Stimulated activated CD4-positive, alpha-beta T cell treated with anti-CD3 and anti-CD28 coated beads, Interleukin-1b, Interleukin-23, amount 100 ng/mL, for 24 hours (primary cell): ENCODE measurements around the gene CMTR1.

Source experiments
- DNase-seq, 4 experiments: peaks; one replicate each; pipeline ENCODE4 v3.0.0-alpha.2; 2020; ENCODE audit warnings: low read depth in 4 of 4, low spot score in 1 of 4

CMTR1 gene

GRCh38 chr6:37511201-37511600 is 78.2 kb downstream of the CMTR1 start:
- no peak for DNase-seq

- DNase-seq, result no peak
These were observed 78.9 kb downstream of the CMTR1 start for GRCh38 chr6:37511910-37512399.

- DNase-seq, result no peak
These were observed 79.5 kb downstream of the CMTR1 start for GRCh38 chr6:37512400-37513011.

GRCh38 chr6:37513155-37513554 is 80.1 kb downstream of the CMTR1 start:
- no peak for DNase-seq

GRCh38 chr6:37513576-37513975 is 80.6 kb downstream of the CMTR1 start:
- no peak for DNase-seq

GRCh38 chr6:37514321-37514771 is 81.3 kb downstream of the CMTR1 start:
- DNase-seq, result peak in 3 of 4 experiments; percentile 28 to 37 (median 34)

- no peak for DNase-seq
These were observed 81.8 kb downstream of the CMTR1 start for GRCh38 chr6:37514837-37515236.

- no peak for DNase-seq
These were observed 82.7 kb downstream of the CMTR1 start for GRCh38 chr6:37515712-37516075.

GRCh38 chr6:37516076-37516919 is 83.3 kb downstream of the CMTR1 start:
- DNase-seq, result peak; percentile 49 to 83 (median 76)

GRCh38 chr6:37516920-37517405 is 83.9 kb downstream of the CMTR1 start:
- no peak for DNase-seq

- DNase-seq, result peak; percentile 40 to 65 (median 49)
These were observed 84.4 kb downstream of the CMTR1 start for GRCh38 chr6:37517411-37517812.

GRCh38 chr6:37518116-37518515 is 85.1 kb downstream of the CMTR1 start:
- DNase-seq, result no peak

- DNase-seq, result no peak
These were observed 86.4 kb downstream of the CMTR1 start for GRCh38 chr6:37519461-37519860.

GRCh38 chr6:37520926-37521325 is 87.9 kb downstream of the CMTR1 start:
- DNase-seq, result no peak

GRCh38 chr6:37521674-37522073 is 88.7 kb downstream of the CMTR1 start:
- no peak for DNase-seq

- no peak for DNase-seq
These were observed 89.8 kb downstream of the CMTR1 start for GRCh38 chr6:37522836-37523235.

- DNase-seq, result no peak
These were observed 90.4 kb downstream of the CMTR1 start for GRCh38 chr6:37523412-37523811.

GRCh38 chr6:37524025-37524969 is 91.3 kb downstream of the CMTR1 start:
- no peak for DNase-seq

GRCh38 chr6:37524970-37525318 is 91.9 kb downstream of the CMTR1 start:
- no peak for DNase-seq

GRCh38 chr6:37525460-37526357 is 92.7 kb downstream of the CMTR1 start:
- DNase-seq, result no peak
